Measurements from ENCODE around the gene ADAMTS2. TPM values are rescaled to one million over a fixed set of nuclear protein-coding genes. Genes with fewer than 3 reads are reported as not detected.

ADAMTS2 gene
- total and polyA plus RNA-seq, 5 donors from 2014 or later = 0.03 TPM; not detected in 4

GRCh38 chr5:179147991-179148702 is 197.1 kb downstream of the ADAMTS2 start:
- ATAC-seq (ENCODE audit: low read depth in 2 of 2) (no peak), DNase-seq (no peak)
- Mint-ChIP-seq H3K27ac (no peak overlapping the region), H3K9me3 (peaks cover 0 to 2% (median 0%) of the 10 kb centered on the region in 7 donors), H3K27me3 (no peaks in the 10 kb centered on the region), H3K36me3 (no peaks in the 10 kb centered on the region), H3K4me3 (no peak overlapping the region), H3K4me1 (peaks cover under 1 to 12% (median 6%) of the 10 kb centered on the region in 4 donors)
- H3K4me1 ChIP-seq (ENCODE audit: control insufficient read depth, insufficient read depth, low read length, poor library complexity, severe bottlenecking) = peaks cover under 1% of the 10 kb centered on the region
- no peaks in the 10 kb centered on the region for H3K27me3 ChIP-seq (ENCODE audit: control insufficient read depth, insufficient read depth, low read length)
- H3K4me3 ChIP-seq (ENCODE audit: low read depth, low read length) = no peak overlapping the region
- no peaks in the 10 kb centered on the region for H3K36me3 ChIP-seq (ENCODE audit: control insufficient read depth, insufficient read depth, low read length)
- no peak overlapping the region for H3K27ac ChIP-seq (ENCODE audit: insufficient read depth, low read length, poor library complexity, severe bottlenecking)
- H3K9me3 ChIP-seq (ENCODE audit: control insufficient read depth in 2 of 2, low read length in 2 of 2) = no peaks in the 10 kb centered on the region

- Histone ChIP-seq H3K9me3 (ENCODE audit: control insufficient read depth in 2 of 2, low read length in 2 of 2) (no peaks in the 10 kb centered on the region), H3K27ac (ENCODE audit: insufficient read depth, low read length, poor library complexity, severe bottlenecking) (no peak overlapping the region), H3K4me3 (ENCODE audit: low read depth, low read length) (no peak overlapping the region), H3K4me1 (ENCODE audit: control insufficient read depth, insufficient read depth, low read length, poor library complexity, severe bottlenecking) (peaks cover 3% of the 10 kb centered on the region), H3K27me3 (ENCODE audit: control insufficient read depth, insufficient read depth, low read length) (no peaks in the 10 kb centered on the region), H3K36me3 (ENCODE audit: control insufficient read depth, insufficient read depth, low read length) (no peaks in the 10 kb centered on the region)
- H3K4me1 Mint-ChIP-seq = peaks cover 10 to 18% (median 14%) of the 10 kb centered on the region in 4 donors
- peak overlapping the region in 2 of 4 donors; percentile 0 to 42 for H3K4me3 Mint-ChIP-seq
- peak overlapping the region in 1 of 3 donors; percentile 31 for H3K27ac Mint-ChIP-seq
- DNase-seq (peak in 2 of 3 donors; percentile 6 to 36), ATAC-seq (ENCODE audit: low read depth in 2 of 2) (no peak)
- H3K9me3 Mint-ChIP-seq = peaks cover 0 to 4% (median 0%) of the 10 kb centered on the region in 7 donors
- H3K36me3 Mint-ChIP-seq = no peaks in the 10 kb centered on the region
- H3K27me3 Mint-ChIP-seq = no peaks in the 10 kb centered on the region
Measured at GRCh38 chr5:179146277-179146676, 199.0 kb downstream of the ADAMTS2 start.

- no peaks in the 10 kb centered on the region for H3K36me3 ChIP-seq (ENCODE audit: control insufficient read depth, insufficient read depth, low read length)
- Mint-ChIP-seq H3K27me3 (no peaks in the 10 kb centered on the region), H3K36me3 (no peaks in the 10 kb centered on the region), H3K9me3 (peaks cover 0 to 5% (median 0%) of the 10 kb centered on the region in 7 donors), H3K27ac (no peak overlapping the region), H3K4me1 (peaks cover 10 to 18% (median 14%) of the 10 kb centered on the region in 4 donors), H3K4me3 (no peak overlapping the region)
- no peaks in the 10 kb centered on the region for H3K27me3 ChIP-seq (ENCODE audit: control insufficient read depth, insufficient read depth, low read length)
- no peaks in the 10 kb centered on the region for H3K9me3 ChIP-seq (ENCODE audit: control insufficient read depth in 2 of 2, low read length in 2 of 2)
- peaks cover 3% of the 10 kb centered on the region for H3K4me1 ChIP-seq (ENCODE audit: control insufficient read depth, insufficient read depth, low read length, poor library complexity, severe bottlenecking)
- DNase-seq (no peak), ATAC-seq (ENCODE audit: low read depth in 2 of 2) (no peak)
- H3K27ac ChIP-seq (ENCODE audit: insufficient read depth, low read length, poor library complexity, severe bottlenecking) = peak overlapping the region; percentile 23
- no peak overlapping the region for H3K4me3 ChIP-seq (ENCODE audit: low read depth, low read length)
Measured at GRCh38 chr5:179143446-179143845, 201.8 kb downstream of the ADAMTS2 start.

- ATAC-seq (ENCODE audit: low read depth in 2 of 2) = peak; percentile 61 to 65
- Mint-ChIP-seq H3K9me3 (peaks cover 0 to 5% (median 0%) of the 10 kb centered on the region in 7 donors), H3K27me3 (no peaks in the 10 kb centered on the region), H3K36me3 (no peaks in the 10 kb centered on the region), H3K27ac (peak overlapping the region; percentile 36 to 65 (median 52)), H3K4me3 (no peak overlapping the region), H3K4me1 (peaks cover 10 to 18% (median 14%) of the 10 kb centered on the region in 4 donors)
- Histone ChIP-seq H3K27me3 (ENCODE audit: control insufficient read depth, insufficient read depth, low read length) (no peaks in the 10 kb centered on the region), H3K36me3 (ENCODE audit: control insufficient read depth, insufficient read depth, low read length) (no peaks in the 10 kb centered on the region), H3K4me1 (ENCODE audit: control insufficient read depth, insufficient read depth, low read length, poor library complexity, severe bottlenecking) (peaks cover 3% of the 10 kb centered on the region), H3K4me3 (ENCODE audit: low read depth, low read length) (no peak overlapping the region), H3K9me3 (ENCODE audit: control insufficient read depth in 2 of 2, low read length in 2 of 2) (no peaks in the 10 kb centered on the region), H3K27ac (ENCODE audit: insufficient read depth, low read length, poor library complexity, severe bottlenecking) (peak overlapping the region; percentile 23)
- DNase-seq = peak in 2 of 3 donors; percentile 11 to 72
Measured at GRCh38 chr5:179142434-179143198, 202.6 kb downstream of the ADAMTS2 start.

GRCh38 chr5:179141867-179142266 is 203.4 kb downstream of the ADAMTS2 start:
- Histone ChIP-seq H3K4me1 (ENCODE audit: control insufficient read depth, insufficient read depth, low read length, poor library complexity, severe bottlenecking) (peaks cover 3% of the 10 kb centered on the region), H3K9me3 (ENCODE audit: control insufficient read depth in 2 of 2, low read length in 2 of 2) (no peaks in the 10 kb centered on the region), H3K27me3 (ENCODE audit: control insufficient read depth, insufficient read depth, low read length) (no peaks in the 10 kb centered on the region), H3K27ac (ENCODE audit: insufficient read depth, low read length, poor library complexity, severe bottlenecking) (no peak overlapping the region), H3K4me3 (ENCODE audit: low read depth, low read length) (no peak overlapping the region), H3K36me3 (ENCODE audit: control insufficient read depth, insufficient read depth, low read length) (no peaks in the 10 kb centered on the region)
- peaks cover 0 to 5% (median 0%) of the 10 kb centered on the region in 7 donors for H3K9me3 Mint-ChIP-seq
- H3K4me1 Mint-ChIP-seq = peaks cover 9 to 16% (median 12%) of the 10 kb centered on the region in 4 donors
- peak overlapping the region in 2 of 3 donors; percentile 31 to 32 for H3K27ac Mint-ChIP-seq
- H3K27me3 Mint-ChIP-seq = no peaks in the 10 kb centered on the region
- ATAC-seq (ENCODE audit: low read depth in 2 of 2) = no peak
- no peak for DNase-seq
- no peak overlapping the region for H3K4me3 Mint-ChIP-seq
- H3K36me3 Mint-ChIP-seq = no peaks in the 10 kb centered on the region

- DNase-seq (no peak), ATAC-seq (ENCODE audit: low read depth in 2 of 2) (no peak)
- Histone ChIP-seq H3K9me3 (ENCODE audit: control insufficient read depth in 2 of 2, low read length in 2 of 2) (no peaks in the 10 kb centered on the region), H3K4me1 (ENCODE audit: control insufficient read depth, insufficient read depth, low read length, poor library complexity, severe bottlenecking) (peaks cover 3% of the 10 kb centered on the region), H3K27ac (ENCODE audit: insufficient read depth, low read length, poor library complexity, severe bottlenecking) (no peak overlapping the region), H3K27me3 (ENCODE audit: control insufficient read depth, insufficient read depth, low read length) (no peaks in the 10 kb centered on the region), H3K36me3 (ENCODE audit: control insufficient read depth, insufficient read depth, low read length) (no peaks in the 10 kb centered on the region), H3K4me3 (ENCODE audit: low read depth, low read length) (no peak overlapping the region)
- Mint-ChIP-seq H3K9me3 (peaks cover 0 to 3% (median 0%) of the 10 kb centered on the region in 7 donors), H3K4me3 (no peak overlapping the region), H3K27ac (no peak overlapping the region), H3K27me3 (no peaks in the 10 kb centered on the region), H3K4me1 (peaks cover 6 to 10% (median 9%) of the 10 kb centered on the region in 4 donors), H3K36me3 (no peaks in the 10 kb centered on the region)
Measured at GRCh38 chr5:179140293-179140692, 205.0 kb downstream of the ADAMTS2 start.

GRCh38 chr5:179139936-179140235 is 205.4 kb downstream of the ADAMTS2 start:
- no peaks in the 10 kb centered on the region for H3K9me3 ChIP-seq (ENCODE audit: control insufficient read depth in 2 of 2, low read length in 2 of 2)
- Mint-ChIP-seq H3K4me3 (no peak overlapping the region), H3K27me3 (no peaks in the 10 kb centered on the region), H3K27ac (no peak overlapping the region), H3K36me3 (no peaks in the 10 kb centered on the region), H3K4me1 (peaks cover 6 to 10% (median 8%) of the 10 kb centered on the region in 4 donors), H3K9me3 (peaks cover 0 to 3% (median 0%) of the 10 kb centered on the region in 7 donors)
- H3K4me3 ChIP-seq (ENCODE audit: low read depth, low read length) = no peak overlapping the region
- H3K27ac ChIP-seq (ENCODE audit: insufficient read depth, low read length, poor library complexity, severe bottlenecking) = no peak overlapping the region
- H3K27me3 ChIP-seq (ENCODE audit: control insufficient read depth, insufficient read depth, low read length) = no peaks in the 10 kb centered on the region
- no peak for DNase-seq
- no peak for ATAC-seq (ENCODE audit: low read depth in 2 of 2)
- peaks cover 3% of the 10 kb centered on the region for H3K4me1 ChIP-seq (ENCODE audit: control insufficient read depth, insufficient read depth, low read length, poor library complexity, severe bottlenecking)
- no peaks in the 10 kb centered on the region for H3K36me3 ChIP-seq (ENCODE audit: control insufficient read depth, insufficient read depth, low read length)

All from CD4-positive, CD25-positive, alpha-beta regulatory T cell (primary cell).